K562 treated with DMSO at 1 percent for 48 hours (cell line): ENCODE results near the gene MARK2. TPM values are rescaled to one million over a fixed set of nuclear protein-coding genes. Genes with fewer than 3 reads are reported as not detected.

Experiments
- total RNA-seq: library from RNA; unstranded; fragments of 300-600 nt; gene quantifications from 2 replicates; pipeline ENCODE4 v1.2.3, GENCODE V29; 2022; ENCODE audit warnings: low replicate concordance; ENCODE audit errors: extremely low read depth

The MARK2 gene
- total RNA-seq, result not detected in 2 replicates

GRCh38 chr11:63838678-63839507 lies at the start of gene MARK2:
Gene MARK2, plus strand, starts transcription at chr11:63839110. Its CDS starts 397 bp downstream, at chr11:63839507.

DNA sequence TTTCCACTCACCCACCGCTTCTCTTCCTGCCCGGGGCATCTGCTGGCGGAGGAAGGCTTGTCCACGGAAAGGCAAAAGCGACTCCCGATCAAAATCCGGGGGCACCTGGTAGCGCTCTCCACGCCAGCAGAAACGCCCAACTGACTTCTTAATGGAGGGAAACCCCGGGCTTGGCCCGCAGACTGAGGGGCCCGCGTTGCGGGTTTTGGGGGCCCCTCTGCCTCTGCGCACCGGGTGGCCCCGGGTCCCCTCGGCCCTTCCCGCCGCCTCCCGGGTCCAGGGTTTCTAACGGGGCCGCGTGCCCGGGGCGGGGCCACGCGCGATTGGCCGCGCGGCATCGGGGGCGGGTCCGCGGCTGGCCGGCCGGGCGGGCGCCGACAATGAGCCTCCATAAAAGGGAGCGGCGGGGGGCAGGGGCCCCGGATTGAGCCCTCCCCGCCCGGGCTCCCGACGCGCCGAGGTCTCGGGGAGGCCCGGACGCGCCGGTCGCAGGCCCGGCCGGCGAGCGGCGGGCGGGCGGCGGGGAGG lies 25.8 kb upstream of the MARK2 start, which contains the start of gene SPINDOC:
TSS of gene SPINDOC (plus strand) at position 422 of the 528 bp plus-strand sequence. CDS start 231 bp downstream, outside the sequence.

GRCh38 chr11:63916837-63917691 lies 78.2 kb downstream of the MARK2 start, which contains the start of gene RCOR2:
Gene RCOR2, minus strand, starts transcription at chr11:63917164. Its CDS starts 708 bp downstream, at chr11:63916456.

GRCh38 chr11:63938479-63939396 lies 99.8 kb downstream of the MARK2 start, which contains the start of gene NAA40:
Gene NAA40, plus strand, starts transcription at chr11:63939002. Its CDS starts 95 bp downstream, at chr11:63939097.

Other genes starting within 250 kb of the MARK2 start
- not detected in 2 replicates for gene PLAAT3, start 224.7 kb upstream of the MARK2 start, total RNA-seq
- not detected in 2 replicates for gene ATL3, start 167.7 kb upstream of the MARK2 start, total RNA-seq
- gene RTN3, start 157.6 kb upstream of the MARK2 start, total RNA-seq, result not detected in 2 replicates
- gene ZFTA, start 70.3 kb upstream of the MARK2 start, total RNA-seq, result not detected in 2 replicates
- gene SPINDOC, start 25.7 kb upstream of the MARK2 start, total RNA-seq, result not detected in 2 replicates
- not detected in 2 replicates for gene RCOR2, start 78.1 kb downstream of the MARK2 start, total RNA-seq
- not detected in 2 replicates for gene NAA40, start 99.9 kb downstream of the MARK2 start, total RNA-seq
- not detected in 2 replicates for gene COX8A, start 135.5 kb downstream of the MARK2 start, total RNA-seq
- not detected in 2 replicates for gene OTUB1, start 147.3 kb downstream of the MARK2 start, total RNA-seq
- not detected in 2 replicates for gene FLRT1, start 196.8 kb downstream of the MARK2 start, total RNA-seq